Karpas-422 (cell line): Measurements from ENCODE around the gene C1QTNF5. TPM values are rescaled to one million over a fixed set of nuclear protein-coding genes. Genes with fewer than 3 reads are reported as not detected.

Source experiments
- DNase-seq: peaks from one replicate; pipeline ENCODE4 v3.0.0-alpha.2; 2015
- H2AFZ ChIP-seq: fragments of 200-600 bp; sonication (generic); 2 replicates; pipeline ENCODE4 v1.6.1; 2014; ENCODE audit warnings: antibody characterized with exemption, low read length, mixed read lengths
- H3K27ac ChIP-seq: fragments of 200-600 bp; sonication (generic); 2 replicates; pipeline ENCODE4 v1.5.1; 2014; ENCODE audit warnings: mild to moderate bottlenecking, low read length, moderate library complexity
- H3K27me3 ChIP-seq: fragments of 200-600 bp; sonication (generic); 2 replicates; pipeline ENCODE4 v1.6.1; 2014; ENCODE audit warnings: low read length, mixed read lengths
- H3K36me3 ChIP-seq: fragments of 200-600 bp; sonication (generic); 2 replicates; pipeline ENCODE4 v1.6.1; 2014; ENCODE audit warnings: low read length, mixed read lengths; ENCODE audit not compliant: insufficient read depth
- H3K4me1 ChIP-seq: fragments of 200-600 bp; sonication (generic); 2 replicates; pipeline ENCODE4 v1.6.1; 2014; ENCODE audit warnings: mild to moderate bottlenecking, low read length, mixed read lengths
- H3K4me2 ChIP-seq: fragments of 200-600 bp; sonication (generic); 2 replicates; pipeline ENCODE4 v1.6.1; 2014; ENCODE audit warnings: low read length, low read depth, mild to moderate bottlenecking; ENCODE audit not compliant: poor library complexity, severe bottlenecking
- H3K4me3 ChIP-seq: fragments of 200-600 bp; sonication (generic); 2 replicates; pipeline ENCODE4 v1.5.1; 2014; ENCODE audit warnings: mild to moderate bottlenecking, antibody characterized with exemption, low read length, mixed read lengths
- H3K79me2 ChIP-seq: fragments of 200-600 bp; sonication (generic); 2 replicates; pipeline ENCODE4 v1.6.1; 2014; ENCODE audit warnings: mild to moderate bottlenecking, low read length, mixed read lengths
- H3K9ac ChIP-seq: fragments of 200-600 bp; sonication (generic); 2 replicates; pipeline ENCODE4 v1.6.0; 2014; ENCODE audit warnings: low read length
- H3K9me2 ChIP-seq: fragments of 200-600 bp; sonication (generic), shearing (Covaris generic); replicated peaks from 2 replicates; pipeline ENCODE4 v1.6.0; 2014; ENCODE audit warnings: mild to moderate bottlenecking, low read length, moderate library complexity; ENCODE audit not compliant: insufficient read depth
- H3K9me3 ChIP-seq: fragments of 300-700, 200-600 bp; sonication (generic); 2 replicates; pipeline ENCODE4 v1.6.1; 2014; ENCODE audit warnings: low read length, mixed read lengths
- H4K20me1 ChIP-seq: fragments of 200-600 bp; sonication (generic); 2 replicates; pipeline ENCODE4 v1.6.1; 2014; ENCODE audit warnings: mild to moderate bottlenecking, antibody characterized with exemption, low read length, low read depth; ENCODE audit not compliant: insufficient read depth
- total RNA-seq: library from RNA; depleted of rRNA; stranded (reverse); fragments of >200 nt; shearing (Covaris generic); gene quantifications from 2 replicates; pipeline ENCODE4 v1.2.3, GENCODE V29; 2014; ENCODE audit warnings: low replicate concordance

C1QTNF5 gene
- total RNA-seq, 1 experiment from 2014 or later: not detected

GRCh38 chr11:119374632-119375336 is 34.1 kb upstream of the C1QTNF5 start:
- no peaks in the 10 kb centered on the region for H3K9me3 ChIP-seq
- H3K4me2 ChIP-seq: no peak overlapping the region
- DNase-seq: no peak
- no peaks in the 10 kb centered on the region for H3K79me2 ChIP-seq
- H3K9me2 ChIP-seq: no peaks in the 10 kb centered on the region
- H3K9ac ChIP-seq: no peak overlapping the region
- H3K4me3 ChIP-seq: no peak overlapping the region
- peak overlapping the region; percentile 30; the same call in 1 of the 2 replicates for H3K27ac ChIP-seq
- no peaks in the 10 kb centered on the region for H3K27me3 ChIP-seq
- no peaks in the 10 kb centered on the region for H4K20me1 ChIP-seq
- H2AFZ ChIP-seq: no peak overlapping the region
- H3K4me1 ChIP-seq: peaks cover 91% of the 10 kb centered on the region
- H3K36me3 ChIP-seq: no peaks in the 10 kb centered on the region

- H3K4me1 ChIP-seq: peaks cover 93% of the 10 kb centered on the region
Measured at GRCh38 chr11:119373921-119374631, 33.4 kb upstream of the C1QTNF5 start.

GRCh38 chr11:119373059-119373920 is 32.6 kb upstream of the C1QTNF5 start:
- Histone ChIP-seq H4K20me1 (no peaks in the 10 kb centered on the region), H3K4me3 (no peak overlapping the region), H3K9ac (no peak overlapping the region), H3K36me3 (no peaks in the 10 kb centered on the region), H3K4me2 (no peak overlapping the region), H3K4me1 (peaks cover 93% of the 10 kb centered on the region), H3K9me3 (no peaks in the 10 kb centered on the region), H3K79me2 (peaks cover 4% of the 10 kb centered on the region; the same call in 1 of the 2 replicates), H3K9me2 (no peaks in the 10 kb centered on the region), H2AFZ (no peak overlapping the region), H3K27me3 (no peaks in the 10 kb centered on the region), H3K27ac (no peak overlapping the region)
- DNase-seq: no peak

More at GRCh38 chr11:119373921-119374631, 33.4 kb upstream of the C1QTNF5 start:
- no peaks in the 10 kb centered on the region for H3K36me3 ChIP-seq
- H3K9ac ChIP-seq: 0 out of 2 replicates have a peak overlapping the region, but pooled peaks have one; percentile 27
- H4K20me1 ChIP-seq: no peaks in the 10 kb centered on the region
- H3K27ac ChIP-seq: no peak overlapping the region
- H3K9me2 ChIP-seq: no peaks in the 10 kb centered on the region
- H2AFZ ChIP-seq: no peak overlapping the region
- no peak overlapping the region for H3K4me2 ChIP-seq
- peak; percentile 74 for DNase-seq
- H3K4me3 ChIP-seq: no peak overlapping the region
- no peaks in the 10 kb centered on the region for H3K9me3 ChIP-seq
- no peaks in the 10 kb centered on the region for H3K27me3 ChIP-seq
- peaks cover 4% of the 10 kb centered on the region; the same call in 1 of the 2 replicates for H3K79me2 ChIP-seq

DNA sequence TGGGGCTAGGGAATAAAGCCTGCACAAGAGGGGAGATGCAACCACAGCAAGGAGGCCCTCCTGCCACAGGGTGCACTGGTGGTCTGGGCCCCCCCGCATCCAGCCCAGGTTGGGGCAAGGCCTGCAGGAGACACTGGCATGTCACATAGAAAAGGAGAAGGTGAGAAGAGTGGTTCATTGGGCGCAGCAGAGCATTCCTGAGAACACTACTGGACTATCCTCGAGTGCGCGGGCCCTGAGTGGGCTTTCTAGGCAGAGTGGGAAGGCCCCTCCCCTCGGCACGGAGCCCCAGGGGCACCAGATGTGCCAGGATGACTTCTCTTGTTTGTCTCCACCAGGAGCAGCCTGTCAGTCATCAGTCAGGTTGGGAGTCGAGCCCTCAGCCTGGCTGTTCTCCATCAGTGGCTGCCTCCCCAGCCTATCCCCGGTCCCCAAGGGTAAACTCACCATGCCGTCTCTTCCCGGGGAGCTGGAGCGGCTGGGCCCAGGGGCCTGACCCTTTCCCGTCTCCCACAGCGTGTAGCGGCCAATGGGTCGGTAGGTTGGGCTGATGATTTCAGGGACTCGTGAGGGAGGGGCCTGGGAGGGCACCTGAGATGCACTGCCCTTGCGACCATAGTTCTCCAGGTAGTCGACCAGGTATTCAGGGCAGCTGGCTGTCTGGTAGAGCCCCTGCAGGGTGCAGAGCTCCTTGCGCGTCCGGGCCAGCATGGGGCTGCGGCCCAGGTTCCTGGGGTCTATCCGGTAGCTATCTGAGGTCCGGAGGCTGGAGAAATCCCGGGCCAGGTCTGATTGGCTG is 31.8 kb upstream of the C1QTNF5 start:
- no peak overlapping the region for H3K27ac ChIP-seq
- H3K79me2 ChIP-seq: peaks cover 4% of the 10 kb centered on the region; the same call in 1 of the 2 replicates
- H4K20me1 ChIP-seq: no peaks in the 10 kb centered on the region
- no peak for DNase-seq
- H3K27me3 ChIP-seq: no peaks in the 10 kb centered on the region
- no peak overlapping the region for H3K4me3 ChIP-seq
- H3K36me3 ChIP-seq: no peaks in the 10 kb centered on the region
- H3K4me2 ChIP-seq: no peak overlapping the region
- no peak overlapping the region for H3K9ac ChIP-seq
- no peaks in the 10 kb centered on the region for H3K9me3 ChIP-seq
- H2AFZ ChIP-seq: no peak overlapping the region
- peaks cover 93% of the 10 kb centered on the region for H3K4me1 ChIP-seq
- H3K9me2 ChIP-seq: no peaks in the 10 kb centered on the region

DNA sequence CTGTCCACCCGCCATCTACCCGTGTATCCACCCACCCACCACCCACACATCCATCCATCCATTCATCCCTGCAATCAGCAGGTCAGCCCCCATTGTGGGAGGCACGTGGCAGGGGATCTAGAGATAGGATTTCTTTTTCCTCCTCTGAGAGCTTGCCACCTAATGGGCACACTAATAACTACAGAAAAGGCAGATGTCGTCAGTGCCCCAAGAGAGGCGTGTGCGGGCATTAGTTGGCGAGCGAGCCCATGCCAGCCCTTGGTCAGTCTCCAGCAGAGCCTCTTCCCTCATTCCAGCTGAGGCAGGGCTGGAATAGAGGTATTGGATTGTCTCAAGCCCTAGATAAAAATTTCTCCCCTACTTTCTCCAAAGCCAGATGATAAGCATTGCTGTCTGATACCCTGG is 31.1 kb upstream of the C1QTNF5 start:
- H3K9me2 ChIP-seq: no peaks in the 10 kb centered on the region
- no peaks in the 10 kb centered on the region for H3K27me3 ChIP-seq
- peaks cover 4% of the 10 kb centered on the region; the same call in 1 of the 2 replicates for H3K79me2 ChIP-seq
- no peak overlapping the region for H3K4me3 ChIP-seq
- no peak overlapping the region for H3K4me2 ChIP-seq
- H3K4me1 ChIP-seq: peaks cover 93% of the 10 kb centered on the region
- DNase-seq: peak; percentile 72
- no peaks in the 10 kb centered on the region for H3K9me3 ChIP-seq
- H3K9ac ChIP-seq: peak overlapping the region; percentile 49
- no peaks in the 10 kb centered on the region for H4K20me1 ChIP-seq
- no peaks in the 10 kb centered on the region for H3K36me3 ChIP-seq
- peak overlapping the region; percentile 70; the same call in 1 of the 2 replicates for H3K27ac ChIP-seq
- no peak overlapping the region for H2AFZ ChIP-seq

GRCh38 chr11:119371067-119371601 is 30.5 kb upstream of the C1QTNF5 start:
- Histone ChIP-seq H3K79me2 (peaks cover 4% of the 10 kb centered on the region; the same call in 1 of the 2 replicates), H3K9me3 (no peaks in the 10 kb centered on the region), H3K9ac (peak overlapping the region; percentile 49), H3K4me1 (peaks cover 93% of the 10 kb centered on the region), H3K36me3 (no peaks in the 10 kb centered on the region), H3K4me2 (peak overlapping the region; percentile 54), H3K27me3 (no peaks in the 10 kb centered on the region), H2AFZ (no peak overlapping the region), H3K9me2 (no peaks in the 10 kb centered on the region), H4K20me1 (no peaks in the 10 kb centered on the region), H3K4me3 (no peak overlapping the region), H3K27ac (peak overlapping the region; percentile 70)
- no peak for DNase-seq

DNA sequence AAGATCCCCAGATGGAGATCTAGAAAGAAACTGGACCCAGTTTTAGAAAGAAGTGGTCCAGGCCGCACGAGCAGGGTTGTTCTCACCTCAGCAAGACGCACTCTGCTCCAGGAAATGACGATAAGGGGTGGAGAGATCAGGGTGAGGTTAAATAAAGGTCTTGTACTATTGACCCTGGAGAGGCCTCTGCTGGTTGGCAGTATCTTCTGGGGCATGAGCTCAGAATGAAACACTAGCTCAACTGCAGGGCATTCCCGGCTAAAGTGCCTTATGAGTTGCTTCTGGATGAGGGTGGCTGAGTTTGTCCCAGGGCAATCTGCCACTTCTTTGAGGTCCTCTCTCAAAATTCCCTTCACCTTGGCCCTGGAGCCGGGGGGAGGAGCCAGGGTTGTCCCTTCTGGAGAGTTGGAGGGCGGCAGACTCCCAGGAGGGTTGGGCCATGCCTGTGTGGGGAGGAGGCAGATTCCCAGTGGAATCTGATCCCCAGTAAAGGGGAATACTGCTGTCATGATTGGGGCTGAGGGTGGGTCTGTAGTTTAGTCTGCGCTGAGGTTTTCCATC is 29.9 kb upstream of the C1QTNF5 start:
- H3K9ac ChIP-seq: peak overlapping the region; percentile 49

More for the DNA sequence above, 29.9 kb upstream of the C1QTNF5 start:
- DNase-seq: peak; percentile 61
- Histone ChIP-seq H3K36me3 (no peaks in the 10 kb centered on the region), H3K4me2 (peak overlapping the region; percentile 54), H3K27me3 (no peaks in the 10 kb centered on the region), H4K20me1 (no peaks in the 10 kb centered on the region), H2AFZ (no peak overlapping the region), H3K9me3 (no peaks in the 10 kb centered on the region), H3K27ac (peak overlapping the region; percentile 70), H3K4me1 (peaks cover 92% of the 10 kb centered on the region), H3K4me3 (no peak overlapping the region), H3K9me2 (no peaks in the 10 kb centered on the region), H3K79me2 (peaks cover 4% of the 10 kb centered on the region; the same call in 1 of the 2 replicates)
